Astrocyte (in vitro differentiated cells and primary cell): Measurements from ENCODE around the gene PPP2R5C. TPM values are rescaled to one million over a fixed set of nuclear protein-coding genes. Genes with fewer than 3 reads are reported as not detected.

Experiments used
- DNase-seq: peaks from one replicate; pipeline ENCODE4 v3.0.0-alpha.2; 2010; ENCODE audit warnings: low read depth
- FAIRE-seq: peaks from 2 replicates; lab custom pipeline; 2011; peaks lifted over from hg19 to GRCh38; lab: Jason Lieb, UNC
- H2AFZ ChIP-seq: 2 replicates; pipeline ENCODE4 v1.6.0; 2012; ENCODE audit warnings: low read depth, low read length, inconsistent platforms
- H3K27ac ChIP-seq: 2 replicates; pipeline ENCODE4 v1.5.1; 2011; ENCODE audit warnings: low read depth, low read length, inconsistent platforms
- H3K27me3 ChIP-seq: 2 replicates; pipeline ENCODE4 v1.6.0; 2011; ENCODE audit warnings: low read length, inconsistent platforms; ENCODE audit not compliant: insufficient read depth
- H3K36me3 ChIP-seq: 2 replicates; pipeline ENCODE4 v1.5.1; 2011; ENCODE audit warnings: low read length, inconsistent platforms; ENCODE audit not compliant: insufficient read depth
- H3K4me1 ChIP-seq: 2 replicates; pipeline ENCODE4 v1.5.1; 2011; ENCODE audit warnings: low read length, inconsistent platforms; ENCODE audit not compliant: insufficient read depth
- H3K4me2 ChIP-seq: 2 replicates; pipeline ENCODE4 v1.6.0; 2012; ENCODE audit warnings: low read length, inconsistent platforms
- H3K4me3 ChIP-seq: 2 replicates; pipeline ENCODE4 v1.5.1; 2011; ENCODE audit warnings: low read depth, mild to moderate bottlenecking, low read length, inconsistent platforms; ENCODE audit not compliant: insufficient read depth
- H3K79me2 ChIP-seq: 2 replicates; pipeline ENCODE4 v1.6.0; 2012; ENCODE audit warnings: mild to moderate bottlenecking, low read length, inconsistent platforms; ENCODE audit not compliant: insufficient read depth
- H3K9ac ChIP-seq: 2 replicates; pipeline ENCODE4 v1.6.0; 2012; ENCODE audit warnings: mild to moderate bottlenecking, low read length, inconsistent platforms
- H3K9me3 ChIP-seq: 2 replicates; pipeline ENCODE4 v1.5.1; 2012; ENCODE audit warnings: low read depth, mild to moderate bottlenecking, low read length, inconsistent platforms; ENCODE audit not compliant: insufficient read depth
- H4K20me1 ChIP-seq: 2 replicates; pipeline ENCODE4 v1.6.0; 2012; ENCODE audit warnings: low read length, inconsistent platforms; ENCODE audit not compliant: insufficient read depth
- H3K27ac Mint-ChIP-seq: one replicate; pipeline ENCODE4 v1.8.0; 2021; ENCODE audit warnings: mild to moderate bottlenecking, mixed read lengths; ENCODE audit not compliant: unreplicated experiment
- H3K27me3 Mint-ChIP-seq: one replicate; pipeline ENCODE4 v1.8.0; 2021; ENCODE audit warnings: low read depth, mixed read lengths; ENCODE audit not compliant: unreplicated experiment
- H3K36me3 Mint-ChIP-seq: one replicate; pipeline ENCODE4 v1.8.0; 2021; ENCODE audit warnings: low read depth, mixed read lengths; ENCODE audit not compliant: unreplicated experiment
- H3K4me1 Mint-ChIP-seq: one replicate; pipeline ENCODE4 v1.8.0; 2021; ENCODE audit warnings: low read depth, mixed read lengths; ENCODE audit not compliant: unreplicated experiment
- H3K4me3 Mint-ChIP-seq: one replicate; pipeline ENCODE4 v1.8.0; 2021; ENCODE audit warnings: mild to moderate bottlenecking, moderate library complexity, mixed read lengths; ENCODE audit not compliant: unreplicated experiment
- H3K9me3 Mint-ChIP-seq: one replicate; pipeline ENCODE4 v1.8.0; 2021; ENCODE audit warnings: mild to moderate bottlenecking, mixed read lengths; ENCODE audit not compliant: unreplicated experiment
- EZH2 ChIP-seq: IDR thresholded peaks from 2 replicates; pipeline ENCODE4 v1.6.1; 2012; ENCODE audit warnings: mild to moderate bottlenecking, low read length, inconsistent platforms; ENCODE audit not compliant: insufficient read depth
- total RNA-seq: library from RNA; stranded (reverse); gene quantifications from 2 replicates; pipeline ENCODE4 v1.2.1, GENCODE V29; 2021
- TF ChIP-seq, protein P1 (sequence below): IDR thresholded peaks from 2 replicates; pipeline ENCODE4 v1.5.1; 2011; ENCODE audit warnings: low read depth, mild to moderate bottlenecking, inconsistent platforms, low read length, moderate library complexity; ENCODE audit not compliant: insufficient read depth

PPP2R5C gene
- total RNA-seq, 1 donor from 2014 or later = 102 TPM

DNA sequence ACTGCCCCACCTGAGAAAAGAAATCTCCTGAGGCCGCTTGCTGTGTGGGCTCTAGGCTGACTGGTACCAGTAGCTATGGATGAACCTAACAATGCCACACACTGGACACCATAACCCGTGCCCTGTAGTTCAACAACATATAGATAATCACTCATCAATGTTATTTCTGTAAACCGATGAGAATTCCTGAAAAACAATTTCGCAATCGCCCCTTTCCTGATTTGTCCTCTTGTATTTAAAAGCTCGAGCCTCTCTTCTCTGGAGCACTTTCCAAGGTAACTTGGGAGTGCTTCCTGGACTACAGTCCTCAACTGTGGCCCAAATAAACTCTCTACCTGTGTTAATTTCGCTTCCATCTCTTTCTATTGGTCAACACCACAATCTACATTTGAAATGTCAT lies 26.1 kb upstream of the PPP2R5C start:
- Histone ChIP-seq H3K9me3 (peaks cover 5% of the 10 kb centered on the region), H3K4me3 (no peak overlapping the region), H2AFZ (no peak overlapping the region), H3K4me2 (no peak overlapping the region), H3K27ac (no peak overlapping the region), H3K36me3 (no peaks in the 10 kb centered on the region), H4K20me1 (no peaks in the 10 kb centered on the region), H3K9ac (no peak overlapping the region), H3K4me1 (peaks cover 13% of the 10 kb centered on the region), H3K27me3 (no peaks in the 10 kb centered on the region), H3K79me2 (no peaks in the 10 kb centered on the region)
- Mint-ChIP-seq H3K27ac (no peak overlapping the region), H3K36me3 (peaks cover 5% of the 10 kb centered on the region), H3K27me3 (peaks cover 22% of the 10 kb centered on the region), H3K4me3 (no peak overlapping the region), H3K4me1 (peaks cover 9% of the 10 kb centered on the region), H3K9me3 (peaks cover 18% of the 10 kb centered on the region)
- FAIRE-seq (no peak), DNase-seq (no peak)
- TF ChIP-seq, protein P1, sequence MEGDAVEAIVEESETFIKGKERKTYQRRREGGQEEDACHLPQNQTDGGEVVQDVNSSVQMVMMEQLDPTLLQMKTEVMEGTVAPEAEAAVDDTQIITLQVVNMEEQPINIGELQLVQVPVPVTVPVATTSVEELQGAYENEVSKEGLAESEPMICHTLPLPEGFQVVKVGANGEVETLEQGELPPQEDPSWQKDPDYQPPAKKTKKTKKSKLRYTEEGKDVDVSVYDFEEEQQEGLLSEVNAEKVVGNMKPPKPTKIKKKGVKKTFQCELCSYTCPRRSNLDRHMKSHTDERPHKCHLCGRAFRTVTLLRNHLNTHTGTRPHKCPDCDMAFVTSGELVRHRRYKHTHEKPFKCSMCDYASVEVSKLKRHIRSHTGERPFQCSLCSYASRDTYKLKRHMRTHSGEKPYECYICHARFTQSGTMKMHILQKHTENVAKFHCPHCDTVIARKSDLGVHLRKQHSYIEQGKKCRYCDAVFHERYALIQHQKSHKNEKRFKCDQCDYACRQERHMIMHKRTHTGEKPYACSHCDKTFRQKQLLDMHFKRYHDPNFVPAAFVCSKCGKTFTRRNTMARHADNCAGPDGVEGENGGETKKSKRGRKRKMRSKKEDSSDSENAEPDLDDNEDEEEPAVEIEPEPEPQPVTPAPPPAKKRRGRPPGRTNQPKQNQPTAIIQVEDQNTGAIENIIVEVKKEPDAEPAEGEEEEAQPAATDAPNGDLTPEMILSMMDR = no peak
- TF ChIP-seq EZH2 = no peak

GRCh38 chr14:101736071-101736470 lies 25.4 kb upstream of the PPP2R5C start:
- Mint-ChIP-seq H3K27me3 (peaks cover 23% of the 10 kb centered on the region), H3K9me3 (peaks cover 25% of the 10 kb centered on the region), H3K4me1 (peaks cover 7% of the 10 kb centered on the region), H3K36me3 (peaks cover 5% of the 10 kb centered on the region), H3K27ac (no peak overlapping the region), H3K4me3 (no peak overlapping the region)
- Histone ChIP-seq H4K20me1 (no peaks in the 10 kb centered on the region), H3K4me2 (no peak overlapping the region), H2AFZ (no peak overlapping the region), H3K9ac (no peak overlapping the region), H3K36me3 (no peaks in the 10 kb centered on the region), H3K79me2 (no peaks in the 10 kb centered on the region), H3K9me3 (peaks cover 5% of the 10 kb centered on the region), H3K4me1 (peaks cover 9% of the 10 kb centered on the region), H3K27me3 (no peaks in the 10 kb centered on the region), H3K27ac (no peak overlapping the region), H3K4me3 (no peak overlapping the region)
- no peak for DNase-seq
- no peak for FAIRE-seq
- TF ChIP-seq EZH2 = no peak
- TF ChIP-seq, protein P1 = no peak

DNA sequence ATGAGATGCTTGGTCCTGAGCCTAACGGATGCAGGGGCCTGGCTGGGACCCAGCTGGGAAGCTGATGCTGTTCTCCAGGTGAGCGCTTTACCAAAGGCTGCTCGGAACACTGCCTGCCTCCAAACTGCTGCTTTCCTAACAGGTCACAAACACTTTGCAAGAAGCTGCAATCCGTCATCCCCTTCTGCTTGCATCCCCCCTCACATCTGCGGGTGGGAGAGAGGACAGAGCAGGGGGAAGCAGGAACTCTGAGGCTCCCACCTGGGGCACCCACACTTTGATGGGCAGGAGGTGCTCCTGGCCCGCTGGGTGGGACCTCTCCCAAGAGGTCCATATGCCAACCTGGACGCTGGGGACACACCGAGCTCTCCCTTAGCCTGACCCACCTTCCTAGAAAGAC lies 24.9 kb upstream of the PPP2R5C start:
- H3K9ac ChIP-seq = no peak overlapping the region
- no peak overlapping the region for H3K27ac ChIP-seq
- peaks cover 6% of the 10 kb centered on the region for H3K36me3 Mint-ChIP-seq
- H3K4me3 Mint-ChIP-seq = no peak overlapping the region
- peaks cover 26% of the 10 kb centered on the region for H3K27me3 Mint-ChIP-seq
- no peak overlapping the region for H3K4me2 ChIP-seq
- DNase-seq (no peak), FAIRE-seq (no peak)
- H3K27ac Mint-ChIP-seq = no peak overlapping the region
- peaks cover 2% of the 10 kb centered on the region for H3K4me1 Mint-ChIP-seq
- no peaks in the 10 kb centered on the region for H3K79me2 ChIP-seq
- H3K9me3 ChIP-seq = peaks cover 7% of the 10 kb centered on the region
- H2AFZ ChIP-seq = no peak overlapping the region
- H3K4me3 ChIP-seq = no peak overlapping the region
- peaks cover 30% of the 10 kb centered on the region for H3K9me3 Mint-ChIP-seq
- TF ChIP-seq EZH2 = no peak
- TF ChIP-seq, protein P1 = no peak
- no peaks in the 10 kb centered on the region for H3K27me3 ChIP-seq
- H3K4me1 ChIP-seq = peaks cover 4% of the 10 kb centered on the region
- H3K36me3 ChIP-seq = no peaks in the 10 kb centered on the region
- no peaks in the 10 kb centered on the region for H4K20me1 ChIP-seq
